Measurements from ENCODE around the gene CUL7. TPM values are rescaled to one million over a fixed set of nuclear protein-coding genes. Genes with fewer than 3 reads are reported as not detected.

The CUL7 gene
- total and polyA plus RNA-seq, 8 donors: 22.0 to 54.3 (median 42.7) TPM

DNA sequence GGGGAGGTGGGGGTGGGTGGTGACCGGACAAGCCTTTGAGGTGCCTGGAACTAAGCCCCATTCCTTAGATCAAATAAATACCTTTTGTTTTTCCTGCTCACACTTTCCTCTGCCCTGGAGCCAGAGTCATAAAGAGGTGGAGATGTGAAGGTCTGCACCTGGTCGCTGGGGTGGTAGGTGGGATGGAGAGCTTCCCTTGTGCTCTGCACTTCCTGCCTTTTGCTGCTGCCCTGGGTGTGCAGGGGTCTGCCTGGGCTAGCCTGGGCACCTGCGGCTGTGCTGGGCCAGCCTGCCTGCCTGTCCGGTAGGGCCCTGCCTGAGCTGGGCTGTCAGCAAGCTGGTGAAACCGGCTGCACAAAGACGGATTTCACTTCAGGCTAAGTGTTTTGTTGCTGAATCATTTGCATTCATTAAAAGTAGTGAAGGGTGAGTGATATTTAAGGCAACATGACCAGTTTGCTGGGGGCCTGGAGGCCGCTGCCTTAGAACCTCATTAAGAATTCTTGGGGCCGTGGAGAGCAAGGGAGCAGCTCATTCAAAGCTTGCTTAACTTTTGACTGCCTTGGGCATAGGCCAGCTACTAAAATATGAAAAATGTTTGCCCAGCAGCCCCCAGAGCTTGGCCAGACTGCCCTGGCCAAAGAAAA lies 42.9 kb upstream of the CUL7 start:
- peak in 3 of 4 donors; percentile 72 to 84 (median 84) for DNase-seq
- peak; percentile 88 for ATAC-seq
- no peak overlapping the region for H3K4me3 ChIP-seq

DNA sequence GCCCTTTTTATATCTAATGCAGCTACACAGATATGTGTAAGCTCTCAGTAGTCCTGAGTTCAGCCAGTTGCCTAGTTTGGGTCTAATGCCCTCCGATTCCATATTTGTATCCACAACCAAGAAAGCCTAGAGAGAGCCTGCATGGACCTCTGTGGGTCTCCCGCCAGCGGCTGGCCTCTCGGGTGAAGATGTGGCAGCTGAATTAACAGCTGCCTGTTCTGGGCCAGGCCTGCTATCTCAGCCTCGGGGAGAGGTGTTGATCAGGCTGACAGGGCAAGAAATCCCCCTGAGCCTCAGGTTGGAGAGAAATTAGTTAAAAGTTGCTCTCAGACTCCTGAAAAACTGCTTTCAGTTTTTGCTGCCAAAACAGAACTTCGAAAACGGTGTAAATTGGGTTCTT lies 42.3 kb upstream of the CUL7 start:
- TF ChIP-seq, protein P1, sequence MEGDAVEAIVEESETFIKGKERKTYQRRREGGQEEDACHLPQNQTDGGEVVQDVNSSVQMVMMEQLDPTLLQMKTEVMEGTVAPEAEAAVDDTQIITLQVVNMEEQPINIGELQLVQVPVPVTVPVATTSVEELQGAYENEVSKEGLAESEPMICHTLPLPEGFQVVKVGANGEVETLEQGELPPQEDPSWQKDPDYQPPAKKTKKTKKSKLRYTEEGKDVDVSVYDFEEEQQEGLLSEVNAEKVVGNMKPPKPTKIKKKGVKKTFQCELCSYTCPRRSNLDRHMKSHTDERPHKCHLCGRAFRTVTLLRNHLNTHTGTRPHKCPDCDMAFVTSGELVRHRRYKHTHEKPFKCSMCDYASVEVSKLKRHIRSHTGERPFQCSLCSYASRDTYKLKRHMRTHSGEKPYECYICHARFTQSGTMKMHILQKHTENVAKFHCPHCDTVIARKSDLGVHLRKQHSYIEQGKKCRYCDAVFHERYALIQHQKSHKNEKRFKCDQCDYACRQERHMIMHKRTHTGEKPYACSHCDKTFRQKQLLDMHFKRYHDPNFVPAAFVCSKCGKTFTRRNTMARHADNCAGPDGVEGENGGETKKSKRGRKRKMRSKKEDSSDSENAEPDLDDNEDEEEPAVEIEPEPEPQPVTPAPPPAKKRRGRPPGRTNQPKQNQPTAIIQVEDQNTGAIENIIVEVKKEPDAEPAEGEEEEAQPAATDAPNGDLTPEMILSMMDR (IDR thresholded peaks at IDR 0.05): no peak
- Histone ChIP-seq H3K27ac (peak overlapping the region; percentile 67 to 85), H3K4me1 (peaks cover 15 to 38% of the 10 kb centered on the region in 2 donors), H3K36me3 (no peaks in the 10 kb centered on the region), H3K9me3 (no peaks in the 10 kb centered on the region), H3K4me3 (no peak overlapping the region), H3K27me3 (no peaks in the 10 kb centered on the region)
- DNase-seq (no peak), ATAC-seq (peak; percentile 6)
- intact Hi-C loops (cut with DNase I): no loop called here

More for the DNA sequence above, 42.9 kb upstream of the CUL7 start:
- intact Hi-C loops (cut with DNase I): no loop called here
- Histone ChIP-seq H3K9me3 (no peaks in the 10 kb centered on the region), H3K4me1 (peaks cover 11 to 32% of the 10 kb centered on the region in 2 donors), H3K36me3 (no peaks in the 10 kb centered on the region), H3K27ac (peak overlapping the region; percentile 67 to 85), H3K27me3 (no peaks in the 10 kb centered on the region)
- TF ChIP-seq, protein P1 (IDR thresholded peaks at IDR 0.05): no peak

DNA sequence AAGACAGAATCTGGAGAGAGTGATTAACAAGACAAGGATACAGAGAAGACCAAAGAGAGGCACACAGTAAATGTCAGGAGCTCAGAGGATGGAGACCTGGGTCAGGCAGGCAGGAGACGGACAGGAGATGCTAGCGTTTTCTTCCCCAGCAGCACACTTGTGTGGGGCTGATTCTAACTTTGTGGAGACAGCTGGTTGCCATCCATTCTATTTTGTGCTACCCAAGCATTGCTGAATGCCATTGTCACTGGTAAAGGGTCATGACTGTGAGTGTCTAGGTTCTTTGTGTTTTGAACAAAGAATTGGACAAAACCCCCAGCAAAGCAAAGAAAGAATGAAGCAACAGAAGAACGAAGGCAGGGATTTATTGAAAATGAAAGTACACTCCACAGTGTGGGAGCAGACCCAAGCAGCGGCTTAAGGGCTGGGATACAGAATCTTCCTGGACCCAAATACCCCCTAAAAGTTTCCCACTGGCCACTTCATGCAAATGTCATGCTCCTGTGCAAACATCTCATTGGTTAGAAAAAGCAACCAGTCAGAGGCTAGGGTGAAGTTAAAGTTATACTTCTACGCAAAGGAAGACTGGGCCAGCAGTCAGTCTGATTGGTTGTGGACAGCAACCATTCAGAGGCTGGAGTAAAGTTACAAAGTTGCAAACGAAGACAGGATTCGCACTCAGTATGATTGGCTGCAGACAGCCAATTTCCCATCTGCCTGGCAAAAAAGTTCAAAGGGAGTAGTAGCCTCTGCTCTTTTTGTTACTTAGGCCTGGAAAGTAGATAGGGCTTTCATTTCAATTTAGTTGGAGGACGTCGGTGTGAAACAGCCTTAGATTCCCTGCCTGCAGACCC lies 40.0 kb upstream of the CUL7 start:
- DNase-seq: peak in 1 of 4 donors; percentile 39
- TF ChIP-seq, protein P1 (IDR thresholded peaks at IDR 0.05): no peak
- peak; percentile 28 for ATAC-seq
- Histone ChIP-seq H3K4me3 (peak overlapping the region in 1 of 2 donors; percentile 21), H3K4me1 (peaks cover 27 to 40% of the 10 kb centered on the region in 2 donors), H3K9me3 (no peaks in the 10 kb centered on the region), H3K36me3 (no peaks in the 10 kb centered on the region), H3K27me3 (no peaks in the 10 kb centered on the region), H3K27ac (peak overlapping the region; percentile 34 to 63)
- intact Hi-C loops (cut with DNase I): no loop called here

DNA sequence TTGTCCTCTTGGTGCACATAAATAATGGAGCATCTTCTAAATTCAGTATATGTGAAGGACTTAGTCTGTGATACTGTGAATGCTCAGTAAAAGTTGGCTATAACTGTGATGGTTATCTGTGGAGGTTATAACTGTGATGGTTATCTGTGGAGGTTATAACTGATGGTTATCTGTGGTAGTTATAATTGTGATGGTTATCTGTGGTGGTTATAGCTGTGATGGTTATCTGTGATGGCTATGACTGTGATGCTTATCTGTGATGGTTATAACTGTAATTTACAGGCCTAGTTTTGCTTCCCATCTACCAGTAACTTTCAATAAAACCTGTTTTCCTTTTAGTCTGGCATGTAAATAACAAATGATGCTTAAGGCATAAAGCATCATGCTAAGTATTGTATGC lies 39.0 kb upstream of the CUL7 start:
- no peak for DNase-seq
- Histone ChIP-seq H3K27ac (peak overlapping the region in 1 of 2 donors; percentile 54), H3K4me1 (peaks cover 30 to 36% of the 10 kb centered on the region in 2 donors), H3K36me3 (no peaks in the 10 kb centered on the region), H3K9me3 (no peaks in the 10 kb centered on the region), H3K4me3 (no peak overlapping the region), H3K27me3 (no peaks in the 10 kb centered on the region)
- TF ChIP-seq, protein P1 (IDR thresholded peaks at IDR 0.05): no peak
- no peak for ATAC-seq
- intact Hi-C loops (cut with DNase I): no loop called here

DNA sequence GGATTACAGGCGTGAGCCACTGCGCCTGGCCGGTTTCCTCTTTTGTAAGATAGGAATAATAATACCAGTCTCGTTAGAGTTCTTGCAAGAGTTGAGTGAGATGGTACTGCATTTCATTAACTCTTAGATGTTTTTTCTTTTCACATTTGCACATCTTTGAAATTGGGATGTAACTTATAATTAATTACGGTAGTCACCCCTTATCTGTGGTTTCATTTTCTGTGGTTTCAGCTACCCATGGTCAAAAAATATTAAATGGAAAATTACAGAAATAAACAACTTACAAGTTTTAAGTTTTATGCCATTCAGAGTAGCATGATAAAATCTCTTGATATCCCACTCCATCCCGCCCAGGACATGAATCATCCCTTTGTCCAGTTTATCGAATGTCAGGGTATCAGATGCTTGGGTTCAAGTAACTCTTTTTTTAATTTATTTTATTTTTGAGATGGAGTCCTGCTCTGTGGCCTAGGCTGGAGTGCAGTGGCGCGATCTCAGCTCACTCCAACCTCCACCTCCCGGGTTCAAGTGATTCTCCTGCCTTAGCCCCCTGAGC lies 37.9 kb upstream of the CUL7 start:
- no peaks in the 10 kb centered on the region for H3K9me3 ChIP-seq
- intact Hi-C loops (cut with DNase I): no loop called here
- H3K27me3 ChIP-seq: no peaks in the 10 kb centered on the region
- DNase-seq (no peak), ATAC-seq (no peak)
- H3K4me1 ChIP-seq: peaks cover 23 to 30% of the 10 kb centered on the region in 2 donors
- no peak overlapping the region for H3K4me3 ChIP-seq
- H3K36me3 ChIP-seq: no peaks in the 10 kb centered on the region
- peak overlapping the region; percentile 67 to 79 for H3K27ac ChIP-seq
- TF ChIP-seq, protein P1 (IDR thresholded peaks at IDR 0.05): no peak
